CD4-positive, alpha-beta T cell treated with Interleukin-2 at 100 ng/mL for 4 hours (primary cell): Measurements from ENCODE around the gene CD40.
A peak's percentile ranks its signal among the peaks of the same experiment; 100 is the strongest.

Experiments used
- DNase-seq: peaks from one replicate; pipeline ENCODE4 v3.0.0-alpha.2; 2020; ENCODE audit warnings: low spot score

The CD40 gene

DNA sequence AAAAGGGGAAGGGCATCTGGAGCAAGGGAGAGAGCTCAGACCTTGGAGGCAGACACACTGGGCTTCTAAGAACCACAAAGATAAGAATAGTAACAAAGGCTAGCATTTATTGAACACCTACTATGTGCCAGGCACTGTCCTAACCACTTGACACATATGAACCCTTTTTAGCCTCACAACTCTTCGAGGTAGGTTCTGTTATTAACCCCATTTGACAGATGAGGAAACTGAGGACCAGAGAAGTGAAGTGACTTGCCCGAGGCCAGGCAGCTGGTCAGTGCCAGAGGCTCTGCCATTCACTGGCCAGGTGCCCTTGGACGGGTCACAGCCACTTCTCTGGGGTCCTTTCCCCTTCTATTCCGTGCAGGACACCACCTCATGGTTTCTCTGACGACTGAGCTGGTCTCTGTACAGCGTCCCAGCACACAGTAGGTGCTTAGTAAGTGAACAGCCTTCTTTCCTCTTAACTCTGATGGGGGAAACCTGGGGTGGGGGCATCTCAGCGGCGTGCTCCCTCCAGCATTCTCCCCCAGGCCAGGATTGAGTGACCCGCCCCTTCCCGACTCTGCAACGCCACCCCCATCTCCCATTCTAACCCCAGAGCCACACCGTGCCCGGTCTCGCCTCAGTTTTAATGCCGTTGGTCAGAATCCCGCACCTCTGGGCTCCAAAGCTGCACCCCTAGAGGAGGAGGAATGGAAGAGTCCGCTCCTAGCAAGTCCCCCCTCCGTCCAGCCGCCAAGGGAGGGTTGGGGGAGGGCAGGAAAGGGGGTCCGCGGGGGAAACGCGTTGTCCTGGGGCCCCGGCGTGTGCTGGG is 55.7 kb downstream of the CD40 start:
- no peak for DNase-seq

DNA sequence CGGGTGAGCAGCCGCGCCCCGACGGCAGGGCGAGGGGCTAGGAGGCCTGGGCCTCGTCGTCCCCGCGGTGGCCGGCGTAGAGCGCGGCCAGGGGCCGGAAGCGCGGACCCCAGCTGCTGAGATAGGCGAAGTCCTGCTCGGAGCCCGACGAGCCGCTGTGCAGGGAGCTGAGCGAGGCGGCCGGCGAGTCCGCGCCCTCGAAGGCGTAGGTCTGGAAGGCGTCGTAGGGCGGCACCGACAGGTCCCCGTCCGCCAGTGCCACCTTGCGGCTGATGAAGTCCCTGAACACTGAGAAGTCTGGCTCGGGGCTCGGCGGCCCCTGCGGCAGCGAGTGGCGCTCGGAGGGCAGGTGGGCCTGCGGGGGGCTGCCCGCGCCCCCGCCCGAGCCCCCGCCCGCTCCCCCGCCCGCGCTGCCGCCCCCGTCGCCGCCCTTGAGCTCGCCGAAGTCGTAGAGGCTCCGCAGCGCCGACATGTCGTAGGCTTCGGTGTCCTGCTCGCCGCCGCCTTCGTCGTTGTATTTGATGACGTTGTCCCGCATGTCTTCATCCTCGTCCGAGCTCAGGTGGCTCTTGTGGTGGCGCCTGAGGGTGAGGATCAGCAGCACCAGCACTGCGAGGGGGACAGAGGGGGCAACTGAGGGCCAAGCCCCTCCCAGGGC is 56.5 kb downstream of the CD40 start:
- DNase-seq: peak; percentile 58

DNA sequence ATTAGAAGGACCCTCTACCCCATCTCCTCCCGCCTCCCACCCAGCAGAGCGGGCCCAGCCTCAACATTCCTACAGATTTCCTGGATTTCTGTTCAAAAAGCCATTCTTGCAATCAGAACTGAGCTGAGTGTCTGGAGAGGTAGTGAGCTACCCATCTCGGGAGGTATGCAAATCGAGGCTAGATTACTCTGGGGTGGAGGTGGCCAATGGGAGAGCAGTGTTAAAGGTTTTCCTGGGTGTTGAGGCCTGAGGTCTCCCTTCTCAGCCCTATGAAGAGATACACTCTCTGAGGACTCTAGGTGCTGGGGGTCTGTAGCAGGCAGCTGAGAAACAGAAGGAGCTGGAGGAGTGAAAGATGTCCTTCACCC is 57.0 kb downstream of the CD40 start:
- DNase-seq: no peak

DNA sequence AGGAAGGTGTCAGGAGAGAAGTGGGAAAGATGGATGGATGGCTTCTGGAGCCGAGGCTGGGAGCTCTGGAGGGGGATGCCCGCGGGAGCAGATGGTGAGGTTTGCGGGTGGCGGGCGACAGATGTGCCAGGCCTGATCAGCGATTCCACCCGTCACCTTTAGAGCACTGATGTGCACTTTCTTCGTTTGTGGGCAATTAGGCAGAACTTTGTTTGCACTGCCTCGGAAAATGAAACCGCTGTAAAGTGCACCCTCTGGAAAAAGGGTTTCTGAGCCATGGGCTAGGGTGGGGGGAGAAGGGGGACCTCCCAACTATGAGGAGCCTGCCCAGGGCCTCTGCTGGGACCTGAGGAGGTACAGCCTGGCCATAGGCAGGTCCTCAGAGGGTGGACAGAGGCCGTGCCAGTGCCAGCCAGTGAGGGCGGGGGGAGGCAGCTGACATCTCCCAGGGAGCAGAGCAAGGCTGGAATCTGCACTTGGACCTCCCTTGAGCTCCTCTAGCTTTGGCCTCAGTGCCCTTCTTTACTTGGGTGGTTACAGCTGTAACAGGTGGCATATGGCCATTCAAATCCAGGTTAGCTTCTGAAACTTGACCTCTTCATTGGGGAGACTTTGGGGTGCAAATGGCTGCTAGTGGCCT is 58.7 kb downstream of the CD40 start:
- DNase-seq: no peak

DNA sequence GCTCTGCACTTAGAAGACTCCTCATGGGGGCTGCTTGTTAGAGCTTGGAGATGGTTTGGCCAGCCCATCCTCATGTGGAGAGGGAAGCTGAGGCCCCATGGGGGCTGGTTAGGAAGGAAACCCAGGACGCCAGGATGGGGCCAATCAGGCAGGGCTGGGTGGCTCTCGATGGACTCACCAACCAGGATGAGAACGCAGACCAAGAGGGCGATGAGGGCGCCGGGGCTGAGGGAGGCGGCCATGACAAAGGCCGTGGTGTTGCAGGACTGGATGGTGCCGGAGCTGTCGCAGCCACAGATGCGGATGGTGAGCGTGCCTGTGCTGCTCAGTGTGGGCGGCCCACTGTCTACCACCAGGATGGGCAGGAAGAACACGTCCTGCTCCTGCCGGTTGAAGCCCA is 59.7 kb downstream of the CD40 start:
- DNase-seq: no peak

DNA sequence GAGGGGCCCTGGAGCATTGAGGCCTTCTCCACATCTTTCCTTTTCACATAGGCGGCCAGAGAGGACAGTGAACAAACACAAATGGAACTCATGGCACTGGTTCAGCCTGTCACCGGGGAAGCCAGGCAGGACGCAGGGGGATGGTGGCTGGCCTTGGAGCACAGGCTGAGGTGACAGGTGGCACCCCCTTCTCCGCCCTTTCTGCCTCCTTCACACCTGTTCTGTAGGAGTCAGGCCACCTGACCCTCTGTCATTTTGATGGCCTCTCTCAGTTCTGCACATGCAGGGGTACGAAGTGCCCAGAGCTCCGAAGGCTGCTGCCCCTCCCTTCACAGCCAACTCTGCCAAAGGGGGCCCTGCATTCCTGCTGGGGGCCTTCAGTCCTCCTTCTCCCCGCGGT is 60.8 kb downstream of the CD40 start:
- DNase-seq: no peak
